CD4-positive, CD25-positive, alpha-beta regulatory T cell (primary cell): ENCODE results near the gene ATG5. TPM values are rescaled to one million over a fixed set of nuclear protein-coding genes. Genes with fewer than 3 reads are reported as not detected.
A peak's percentile ranks its signal among the peaks of the same experiment; 100 is the strongest.

Experiments
- ATAC-seq, 2 donors: fragments of 150-1000 bp; cut with Tn5 transposase; one replicate each; pipeline ENCODE4 v1.10.0; 2021; ENCODE audit warnings: low read depth in 2 of 2, moderate number of reproducible peaks in 2 of 2, moderate library complexity in 1 of 2
- DNase-seq, 3 donors: peaks; one replicate each; pipeline versions ENCODE4 v3.0.0 to v3.0.0-alpha.2; 2012 to 2022; ENCODE audit warnings: mixed read lengths in 1 of 3
- H3K27ac ChIP-seq: one replicate; pipeline ENCODE4 v1.7.0; 2013; ENCODE audit warnings: mild to moderate bottlenecking, low read length; ENCODE audit not compliant: insufficient read depth, poor library complexity, severe bottlenecking
- H3K27me3 ChIP-seq: one replicate; pipeline ENCODE4 v1.7.0; 2013; ENCODE audit warnings: low read length; ENCODE audit not compliant: control insufficient read depth, insufficient read depth
- H3K36me3 ChIP-seq: one replicate; pipeline ENCODE4 v1.7.0; 2013; ENCODE audit warnings: mild to moderate bottlenecking, low read length, moderate library complexity; ENCODE audit not compliant: control insufficient read depth, insufficient read depth
- H3K4me1 ChIP-seq: 2 replicates; pipeline ENCODE4 v1.7.0; 2013; ENCODE audit warnings: mild to moderate bottlenecking, low read length; ENCODE audit not compliant: insufficient read depth, control insufficient read depth, poor library complexity, severe bottlenecking
- H3K4me3 ChIP-seq: one replicate; pipeline ENCODE4 v1.7.0; 2013; ENCODE audit warnings: low read depth, mild to moderate bottlenecking, low read length, moderate library complexity
- H3K9me3 ChIP-seq, 2 experiments: 1 replicate in 1 of 2; 2 replicates in 1 of 2; pipeline ENCODE4 v1.7.0; 2013; ENCODE audit warnings: low read length in 2 of 2, mild to moderate bottlenecking in 1 of 2, moderate library complexity in 1 of 2; ENCODE audit not compliant: control insufficient read depth in 2 of 2
- H3K27ac Mint-ChIP-seq, 3 donors: one replicate each; pipeline ENCODE4 v1.8.0; 2020 to 2022; ENCODE audit warnings: mild to moderate bottlenecking in 3 of 3, mixed read lengths in 3 of 3, moderate library complexity in 2 of 3
- H3K27me3 Mint-ChIP-seq: one replicate; pipeline ENCODE4 v1.8.0; 2022; ENCODE audit warnings: mild to moderate bottlenecking, mixed read lengths
- H3K36me3 Mint-ChIP-seq: one replicate; pipeline ENCODE4 v1.8.0; 2020; ENCODE audit warnings: mixed read lengths
- H3K4me1 Mint-ChIP-seq, 4 donors: one replicate each; pipeline ENCODE4 v1.8.0; 2020 to 2022; ENCODE audit warnings: mixed read lengths in 4 of 4, mild to moderate bottlenecking in 1 of 4
- H3K4me3 Mint-ChIP-seq, 4 donors: one replicate each; pipeline ENCODE4 v1.8.0; 2020 to 2022; ENCODE audit warnings: mild to moderate bottlenecking in 4 of 4, mixed read lengths in 4 of 4, moderate library complexity in 3 of 4
- H3K9me3 Mint-ChIP-seq, 7 donors: one replicate each; pipeline ENCODE4 v1.8.0; 2020 to 2022; ENCODE audit warnings: mixed read lengths in 7 of 7, mild to moderate bottlenecking in 3 of 7, moderate library complexity in 2 of 7
- polyA plus RNA-seq, 4 donors: library from polyadenylated mRNA; unstranded; fragments of 300-500 nt; fragmentation: Illumina TruSeq; gene quantifications; one replicate each; pipeline ENCODE4 v1.2.3, GENCODE V29; 2021
- total RNA-seq: library from RNA; stranded (reverse); gene quantifications from one replicate; pipeline ENCODE4 v1.2.3, GENCODE V29; 2022

Gene ATG5
- total and polyA plus RNA-seq, 5 donors from 2014 or later = 35.1 to 49.6 (median 45.9) TPM

- Histone ChIP-seq H3K4me1 (peaks cover 34% of the 10 kb centered on the region), H3K36me3 (no peaks in the 10 kb centered on the region), H3K4me3 (peak overlapping the region; percentile 74), H3K27ac (peak overlapping the region; percentile 86), H3K9me3 (no peaks in the 10 kb centered on the region), H3K27me3 (no peaks in the 10 kb centered on the region)
- Mint-ChIP-seq H3K27me3 (no peaks in the 10 kb centered on the region), H3K27ac (peak overlapping the region; percentile 97 to 98 (median 98)), H3K9me3 (no peaks in the 10 kb centered on the region), H3K4me3 (peak overlapping the region; percentile 35 to 82 (median 57)), H3K4me1 (peaks cover 25 to 49% (median 37%) of the 10 kb centered on the region in 4 donors), H3K36me3 (peaks cover 4% of the 10 kb centered on the region)
- ATAC-seq = peak; percentile 51 to 55
- peak; percentile 11 to 79 (median 45) for DNase-seq
These were observed 161.3 kb downstream of the ATG5 start for GRCh38 chr6:106163966-106164877.

- Mint-ChIP-seq H3K36me3 (peaks cover 4% of the 10 kb centered on the region), H3K27me3 (no peaks in the 10 kb centered on the region), H3K9me3 (no peaks in the 10 kb centered on the region), H3K4me3 (peak overlapping the region; percentile 27 to 82 (median 57)), H3K27ac (peak overlapping the region; percentile 97 to 98 (median 98)), H3K4me1 (peaks cover 25 to 49% (median 37%) of the 10 kb centered on the region in 4 donors)
- Histone ChIP-seq H3K4me3 (peak overlapping the region; percentile 74), H3K9me3 (no peaks in the 10 kb centered on the region), H3K27ac (peak overlapping the region; percentile 86), H3K4me1 (peaks cover 34% of the 10 kb centered on the region), H3K36me3 (no peaks in the 10 kb centered on the region), H3K27me3 (no peaks in the 10 kb centered on the region)
- ATAC-seq (peak; percentile 52), DNase-seq (peak in 2 of 3 donors; percentile 44 to 77)
These were observed 162.1 kb downstream of the ATG5 start for GRCh38 chr6:106163446-106163965.

- Histone ChIP-seq H3K27ac (peak overlapping the region; percentile 86), H3K36me3 (no peaks in the 10 kb centered on the region), H3K27me3 (no peaks in the 10 kb centered on the region), H3K4me3 (peak overlapping the region; percentile 74), H3K9me3 (no peaks in the 10 kb centered on the region), H3K4me1 (peaks cover 34% of the 10 kb centered on the region)
- peak overlapping the region; percentile 97 to 98 (median 98) for H3K27ac Mint-ChIP-seq
- no peaks in the 10 kb centered on the region for H3K27me3 Mint-ChIP-seq
- H3K9me3 Mint-ChIP-seq = peaks cover 0 to under 1% (median 0%) of the 10 kb centered on the region in 7 donors
- peak overlapping the region in 2 of 4 donors; percentile 40 to 73 for H3K4me3 Mint-ChIP-seq
- peaks cover 25 to 47% (median 35%) of the 10 kb centered on the region in 4 donors for H3K4me1 Mint-ChIP-seq
- DNase-seq = no peak
- H3K36me3 Mint-ChIP-seq = peaks cover 4% of the 10 kb centered on the region
- no peak for ATAC-seq
These were observed 162.6 kb downstream of the ATG5 start for GRCh38 chr6:106162921-106163320.

GRCh38 chr6:106161893-106162292, 163.7 kb downstream of the ATG5 start:
- Histone ChIP-seq H3K9me3 (no peaks in the 10 kb centered on the region), H3K4me1 (peaks cover 27% of the 10 kb centered on the region), H3K4me3 (no peak overlapping the region), H3K27ac (no peak overlapping the region), H3K36me3 (no peaks in the 10 kb centered on the region), H3K27me3 (no peaks in the 10 kb centered on the region)
- peaks cover 0 to 2% (median 0%) of the 10 kb centered on the region in 7 donors for H3K9me3 Mint-ChIP-seq
- H3K27me3 Mint-ChIP-seq = no peaks in the 10 kb centered on the region
- peak overlapping the region in 1 of 3 donors; percentile 12 for H3K27ac Mint-ChIP-seq
- no peak for DNase-seq
- H3K4me3 Mint-ChIP-seq = no peak overlapping the region
- peaks cover 4% of the 10 kb centered on the region for H3K36me3 Mint-ChIP-seq
- H3K4me1 Mint-ChIP-seq = peaks cover 22 to 38% (median 30%) of the 10 kb centered on the region in 4 donors
- ATAC-seq = no peak

- Histone ChIP-seq H3K4me3 (no peak overlapping the region), H3K27ac (no peak overlapping the region), H3K36me3 (no peaks in the 10 kb centered on the region), H3K27me3 (no peaks in the 10 kb centered on the region), H3K4me1 (peaks cover 22% of the 10 kb centered on the region), H3K9me3 (no peaks in the 10 kb centered on the region)
- H3K9me3 Mint-ChIP-seq = peaks cover 0 to 2% (median 0%) of the 10 kb centered on the region in 7 donors
- peak overlapping the region in 1 of 3 donors; percentile 12 for H3K27ac Mint-ChIP-seq
- DNase-seq (no peak), ATAC-seq (no peak)
- no peak overlapping the region for H3K4me3 Mint-ChIP-seq
- no peaks in the 10 kb centered on the region for H3K27me3 Mint-ChIP-seq
- H3K4me1 Mint-ChIP-seq = peaks cover 21 to 34% (median 28%) of the 10 kb centered on the region in 4 donors
- H3K36me3 Mint-ChIP-seq = peaks cover 4% of the 10 kb centered on the region
These were observed 164.2 kb downstream of the ATG5 start for GRCh38 chr6:106161311-106161874.

GRCh38 chr6:106160189-106160588, 165.4 kb downstream of the ATG5 start:
- peaks cover 4% of the 10 kb centered on the region for H3K36me3 Mint-ChIP-seq
- peaks cover 0 to 2% (median 0%) of the 10 kb centered on the region in 7 donors for H3K9me3 Mint-ChIP-seq
- no peak overlapping the region for H3K4me3 Mint-ChIP-seq
- H3K27me3 Mint-ChIP-seq = no peaks in the 10 kb centered on the region
- Histone ChIP-seq H3K9me3 (no peaks in the 10 kb centered on the region), H3K27me3 (no peaks in the 10 kb centered on the region), H3K4me1 (peaks cover 22% of the 10 kb centered on the region), H3K4me3 (no peak overlapping the region), H3K27ac (no peak overlapping the region), H3K36me3 (no peaks in the 10 kb centered on the region)
- peaks cover 17 to 26% (median 20%) of the 10 kb centered on the region in 4 donors for H3K4me1 Mint-ChIP-seq
- H3K27ac Mint-ChIP-seq = no peak overlapping the region
- ATAC-seq (no peak), DNase-seq (no peak)

- H3K27me3 ChIP-seq = no peaks in the 10 kb centered on the region
- Mint-ChIP-seq H3K27me3 (no peaks in the 10 kb centered on the region), H3K9me3 (peaks cover 0 to 2% (median 0%) of the 10 kb centered on the region in 7 donors), H3K36me3 (peaks cover 2% of the 10 kb centered on the region), H3K4me3 (no peak overlapping the region), H3K27ac (peak overlapping the region in 1 of 3 donors; percentile 17), H3K4me1 (peaks cover 15 to 22% (median 18%) of the 10 kb centered on the region in 4 donors)
- DNase-seq = no peak
- no peak overlapping the region for H3K27ac ChIP-seq
- ATAC-seq = no peak
- H3K36me3 ChIP-seq = no peaks in the 10 kb centered on the region
- peaks cover 20% of the 10 kb centered on the region for H3K4me1 ChIP-seq
- H3K9me3 ChIP-seq = no peaks in the 10 kb centered on the region
- H3K4me3 ChIP-seq = no peak overlapping the region
These were observed 166.0 kb downstream of the ATG5 start for GRCh38 chr6:106159531-106159940.
